ENCODE measurements around the gene BMP2K.

BMP2K gene

GRCh38 chr4:78939667-78940008 lies 163.5 kb downstream of the BMP2K start:
- DNase-seq: no peak

GRCh38 chr4:78940752-78941151 lies 164.6 kb downstream of the BMP2K start:
- no peak for DNase-seq

GRCh38 chr4:78944381-78944780 lies 168.2 kb downstream of the BMP2K start:
- no peak for DNase-seq

GRCh38 chr4:78945651-78946179 lies 169.6 kb downstream of the BMP2K start:
- DNase-seq: no peak

- no peak for DNase-seq
Measured at GRCh38 chr4:78949735-78950134, 173.6 kb downstream of the BMP2K start.

GRCh38 chr4:78951862-78952472 lies 175.8 kb downstream of the BMP2K start:
- DNase-seq: no peak

- no peak for DNase-seq
Measured at GRCh38 chr4:78953231-78953630, 177.1 kb downstream of the BMP2K start.

- no peak for DNase-seq
Measured at GRCh38 chr4:78953769-78954666, 177.9 kb downstream of the BMP2K start.

GRCh38 chr4:78956975-78957374 lies 180.8 kb downstream of the BMP2K start:
- DNase-seq: no peak

GRCh38 chr4:78960926-78961325 lies 184.8 kb downstream of the BMP2K start:
- no peak for DNase-seq

All from NCI-H524 treated with DMSO at 0.1 percent for 48 hours (cell line).